SK-N-SH treated with all-trans-retinoic acid at 6 μM for 48 hours (cell line): ENCODE data around the gene KIF22.
"Not testable (repeated sequence)": the region's sequence is repeated elsewhere in the genome, so short reads cannot be mapped to it uniquely, and the experiment has no call there.

Experiments used
- ATAC-seq: fragments of 200-7000 bp; cut with Tn5 transposase; 3 replicates; pipeline ENCODE4 v1.9.1; 2020; ENCODE audit warnings: mild to moderate bottlenecking, moderate library complexity
- ARNTL ChIP-seq: fragments of 450-650 bp; formaldehyde crosslinking; IDR thresholded peaks from 2 replicates; pipeline ENCODE4 v1.5.0; 2020; ENCODE audit warnings: low read depth, mild to moderate bottlenecking, moderate library complexity, borderline replicate concordance
- BACH2 ChIP-seq: fragments of 250-450 bp; sonication (Bioruptor Pico); IDR thresholded peaks from 2 replicates; pipeline ENCODE4 v1.9.0; 2021; ENCODE audit warnings: mild to moderate bottlenecking, borderline replicate concordance
- ESRRG ChIP-seq: fragments of 250-450 bp; sonication (Bioruptor Pico); IDR thresholded peaks from 2 replicates; pipeline ENCODE4 v1.6.1; 2021; ENCODE audit warnings: mild to moderate bottlenecking
- GLIS3 ChIP-seq: fragments of 250-450 bp; sonication (Bioruptor Pico); IDR thresholded peaks from 2 replicates; pipeline ENCODE4 v1.5.0; 2020; ENCODE audit warnings: mild to moderate bottlenecking, moderate library complexity
- RARB ChIP-seq: fragments of 250-450 bp; sonication (Bioruptor Pico); IDR thresholded peaks from 2 replicates; pipeline ENCODE4 v1.8.0; 2021; ENCODE audit warnings: mild to moderate bottlenecking, moderate library complexity
- SNAI2 ChIP-seq: fragments of 250-450 bp; sonication (Bioruptor Pico); IDR thresholded peaks from 2 replicates; pipeline ENCODE4 v1.5.0; 2020; ENCODE audit warnings: mild to moderate bottlenecking, moderate library complexity
- TCF4 ChIP-seq: fragments of 250-450 bp; sonication (Bioruptor Pico); IDR thresholded peaks from 2 replicates; pipeline ENCODE4 v1.8.0; 2021; ENCODE audit warnings: mild to moderate bottlenecking, moderate library complexity, borderline replicate concordance
- TOX ChIP-seq: fragments of 250-450 bp; sonication (Bioruptor Pico); IDR thresholded peaks from 2 replicates; pipeline ENCODE4 v1.8.0; 2021; ENCODE audit warnings: mild to moderate bottlenecking, moderate library complexity, borderline replicate concordance
- TSHZ2 ChIP-seq: fragments of 250-450 bp; sonication (Bioruptor Pico); IDR thresholded peaks from 2 replicates; pipeline ENCODE4 v1.5.0; 2020; ENCODE audit warnings: mild to moderate bottlenecking, moderate library complexity
- ZC3H10 ChIP-seq: fragments of 250-450 bp; sonication (Bioruptor Pico); IDR thresholded peaks from 2 replicates; pipeline ENCODE4 v1.5.1; 2021; ENCODE audit warnings: mild to moderate bottlenecking, moderate library complexity
- ZFP3 ChIP-seq: fragments of 250-450 bp; sonication (Bioruptor Pico); IDR thresholded peaks from 2 replicates; pipeline ENCODE4 v1.5.0; 2020; ENCODE audit warnings: mild to moderate bottlenecking, moderate library complexity
- ZFP30 ChIP-seq: fragments of 450-650 bp; formaldehyde crosslinking; IDR thresholded peaks from 2 replicates; pipeline ENCODE4 v1.5.0; 2022; ENCODE audit warnings: mild to moderate bottlenecking, moderate library complexity
- TF ChIP-seq, protein P1 (sequence below): fragments of 250-450 bp; sonication (Bioruptor Pico); IDR thresholded peaks from 2 replicates; pipeline ENCODE4 v1.5.1; 2020; ENCODE audit warnings: low read depth, mild to moderate bottlenecking, moderate library complexity

KIF22 gene

DNA sequence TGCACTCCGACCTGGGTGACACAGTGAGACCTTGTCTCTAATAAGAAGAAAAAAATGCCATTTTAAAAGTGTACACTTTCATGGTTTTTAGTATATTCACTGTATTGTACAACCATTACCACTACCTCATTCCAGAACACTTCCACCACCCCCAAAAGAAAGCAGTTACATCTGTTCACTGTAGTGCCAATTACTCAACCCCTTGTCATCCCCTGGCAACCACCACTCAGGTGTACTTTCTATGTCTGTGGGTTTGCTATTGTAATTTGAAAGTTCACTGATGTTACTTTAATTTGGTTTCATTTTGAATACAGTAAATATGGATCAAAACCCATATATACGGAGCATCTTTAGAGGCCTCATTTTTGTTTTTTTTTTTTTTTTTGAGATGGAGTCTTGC, 6.4 kb upstream of the KIF22 start (continued):
- TF ChIP-seq TCF4 (CRISPR knock-in tag) (no peak), ESRRG (no peak)
- TF ChIP-seq, protein P1, sequence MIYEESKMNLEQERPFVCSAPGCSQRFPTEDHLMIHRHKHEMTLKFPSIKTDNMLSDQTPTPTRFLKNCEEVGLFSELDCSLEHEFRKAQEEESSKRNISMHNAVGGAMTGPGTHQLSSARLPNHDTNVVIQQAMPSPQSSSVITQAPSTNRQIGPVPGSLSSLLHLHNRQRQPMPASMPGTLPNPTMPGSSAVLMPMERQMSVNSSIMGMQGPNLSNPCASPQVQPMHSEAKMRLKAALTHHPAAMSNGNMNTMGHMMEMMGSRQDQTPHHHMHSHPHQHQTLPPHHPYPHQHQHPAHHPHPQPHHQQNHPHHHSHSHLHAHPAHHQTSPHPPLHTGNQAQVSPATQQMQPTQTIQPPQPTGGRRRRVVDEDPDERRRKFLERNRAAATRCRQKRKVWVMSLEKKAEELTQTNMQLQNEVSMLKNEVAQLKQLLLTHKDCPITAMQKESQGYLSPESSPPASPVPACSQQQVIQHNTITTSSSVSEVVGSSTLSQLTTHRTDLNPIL (CRISPR knock-in tag) = no peak

DNA sequence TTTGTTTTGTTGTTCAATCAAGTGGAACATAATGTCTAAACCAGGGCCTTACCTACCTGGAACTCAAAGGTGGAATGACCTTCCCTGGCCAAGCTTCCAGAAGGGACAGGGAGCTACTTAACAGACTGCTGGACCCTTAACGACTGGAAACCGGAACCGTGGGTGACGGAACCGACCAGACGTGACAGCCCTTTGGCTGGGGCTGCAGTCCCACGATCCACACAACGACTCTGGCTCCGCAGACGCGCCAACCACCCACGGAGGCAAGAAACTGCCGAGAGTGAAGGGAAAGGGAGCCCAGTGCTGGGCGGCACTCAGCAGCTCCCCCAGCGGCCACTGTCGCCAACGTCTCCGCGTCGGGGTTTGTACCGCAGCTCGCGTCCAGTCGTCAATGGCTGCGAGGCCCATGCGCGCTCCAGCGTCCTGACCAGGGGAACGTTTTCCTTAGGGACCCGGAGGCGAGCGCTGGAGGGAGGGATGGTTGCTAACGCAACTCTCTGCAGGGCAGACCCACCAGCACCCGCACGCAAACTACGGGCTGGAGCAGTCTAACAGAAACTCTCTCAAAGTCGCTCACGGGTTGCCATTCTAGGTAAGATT, 5.5 kb upstream of the KIF22 start:
- TF ChIP-seq TOX (no peak), RARB (CRISPR knock-in tag) (no peak), BACH2 (CRISPR knock-in tag) (no peak), ZFP30 (CRISPR knock-in tag) (no peak)
- ATAC-seq = no peak

DNA sequence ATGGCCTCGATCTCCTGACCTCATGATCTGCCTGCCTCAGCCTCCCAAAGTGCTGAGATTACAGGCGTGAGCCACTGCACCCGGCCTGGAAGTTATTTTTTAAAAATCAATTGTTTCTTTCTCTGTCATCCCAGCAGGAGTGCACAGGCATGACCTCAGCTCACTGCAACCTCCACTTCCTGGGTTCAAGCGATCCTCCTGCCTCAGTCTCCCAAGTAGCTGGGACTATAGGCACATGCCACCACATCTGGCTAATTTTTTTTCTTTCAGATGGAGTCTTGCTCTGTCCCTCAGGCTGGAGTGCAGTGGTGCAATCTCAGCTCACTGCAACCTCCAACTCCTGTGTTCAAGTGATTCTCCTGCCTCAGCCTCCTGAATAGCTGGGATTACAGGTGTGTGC, 3.4 kb upstream of the KIF22 start:
- ATAC-seq = not testable (repeated sequence)

- TF ChIP-seq ARNTL (CRISPR knock-in tag) (no peak), GLIS3 (CRISPR knock-in tag) (no peak), TSHZ2 (no peak), RARB (CRISPR knock-in tag) (no peak), ZC3H10 (CRISPR knock-in tag) (no peak)
- peak; percentile 5 for ATAC-seq
Measured at GRCh38 chr16:29789775-29790182, 772 bp upstream of the KIF22 start.

GRCh38 chr16:29790949-29791844, 646 bp downstream of the KIF22 start:
- peak; percentile 42 for ATAC-seq
- no peak for TF ChIP-seq ESRRG
- no peak for TF ChIP-seq SNAI2 (CRISPR knock-in tag)
- TF ChIP-seq, all 23 proteins: peak for 0

- TF ChIP-seq ZFP3 = peak; percentile 97
- TF ChIP-seq ESRRG = no peak
- no peak for ATAC-seq
Measured at GRCh38 chr16:29791845-29792807, 1.6 kb downstream of the KIF22 start.

DNA sequence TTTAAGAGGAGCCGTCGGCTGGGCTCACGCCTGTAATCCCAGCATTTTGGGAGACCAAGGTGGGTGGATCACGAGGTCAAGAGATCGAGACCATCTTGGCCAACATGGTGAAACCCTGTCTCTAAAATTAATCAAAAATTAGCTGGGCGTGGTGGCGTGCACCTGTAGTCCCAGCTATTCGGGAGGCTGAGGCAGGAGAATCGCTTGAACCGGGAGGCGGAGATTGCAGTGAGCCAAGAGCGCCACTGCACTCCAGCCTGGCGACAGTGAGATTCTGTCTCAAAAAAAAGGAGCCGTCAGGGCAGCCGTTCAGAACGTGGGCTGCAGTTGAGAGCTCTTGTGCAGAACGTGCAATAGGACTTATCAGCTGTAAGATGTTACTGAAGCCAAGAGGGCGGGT, 2.6 kb downstream of the KIF22 start:
- ATAC-seq = not testable (repeated sequence)

GRCh38 chr16:29794231-29794710, 3.7 kb downstream of the KIF22 start:
- TF ChIP-seq ZFP3 = no peak
- TF ChIP-seq, all 23 proteins: peak for 0
- ATAC-seq = no peak
